Measurements from ENCODE around the gene LPCAT2.

- TF ChIP-seq POLR2A (IDR thresholded peaks at IDR 0.05; ENCODE audit: low read depth, low read length) (no peak), CTCF (IDR thresholded peaks at IDR 0.05; ENCODE audit: extremely low read depth in 1 of 2, insufficient read depth in 1 of 2, low read depth in 1 of 2, low read length in 2 of 2) (no peak)
These were observed 66.6 kb downstream of the LPCAT2 start for GRCh38 chr16:55575496-55575895.
